Hematopoietic multipotent progenitor cell treated with erythropoietin and hydrocortisone succinate and interleukin-3 and kit ligand, for 4 days (in vitro differentiated cells): ENCODE measurements around the gene VAV1.
A peak's percentile ranks its signal among the peaks of the same experiment; 100 is the strongest.
"Not testable (repeated sequence)": the region's sequence is repeated elsewhere in the genome, so short reads cannot be mapped to it uniquely, and the experiment has no call there.

Source experiments
- DNase-seq: peaks from one replicate; pipeline ENCODE4 v3.0.0-alpha.2; 2015

Gene VAV1

GRCh38 chr19:6761053-6761676 is 11.3 kb upstream of the VAV1 start:
- peak; percentile 67 for DNase-seq

- not testable (repeated sequence) for DNase-seq
These were observed 10.2 kb upstream of the VAV1 start for GRCh38 chr19:6762253-6762797.

DNA sequence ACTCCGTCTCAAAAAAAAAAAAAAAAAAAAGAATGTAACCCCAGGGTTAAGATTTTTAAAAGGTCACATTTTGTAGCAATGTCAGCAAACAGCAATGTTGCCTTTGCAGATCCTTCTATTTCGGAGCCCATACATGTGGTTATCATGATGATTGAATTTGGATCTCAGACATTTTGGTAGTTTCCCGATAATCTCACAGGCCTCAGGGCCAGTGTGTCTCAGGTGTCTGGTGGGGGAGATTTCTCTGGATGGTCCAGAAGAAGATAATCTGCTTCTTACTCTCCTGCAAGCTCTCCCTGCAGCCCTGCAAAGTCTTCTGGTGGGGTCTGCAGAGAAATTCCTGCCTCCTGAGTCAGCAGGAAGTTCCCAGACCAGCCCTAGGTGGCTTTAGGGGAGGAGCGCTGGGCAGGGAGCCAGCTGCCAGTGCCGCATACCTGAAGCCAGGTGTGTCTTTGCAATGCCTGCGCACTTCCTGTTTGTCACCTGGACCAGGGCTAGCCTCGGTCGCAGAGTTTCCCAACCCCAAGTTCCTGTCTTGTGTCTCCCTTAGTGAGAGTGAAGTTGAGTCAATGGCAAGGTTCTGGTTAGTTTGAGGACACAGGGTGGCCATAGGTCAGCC is 6.7 kb upstream of the VAV1 start:
- no peak for DNase-seq

- DNase-seq, result no peak
These were observed 6.0 kb upstream of the VAV1 start for GRCh38 chr19:6766357-6767080.

- DNase-seq, result peak; percentile 55
These were observed 5.5 kb upstream of the VAV1 start for GRCh38 chr19:6767081-6767356.

DNA sequence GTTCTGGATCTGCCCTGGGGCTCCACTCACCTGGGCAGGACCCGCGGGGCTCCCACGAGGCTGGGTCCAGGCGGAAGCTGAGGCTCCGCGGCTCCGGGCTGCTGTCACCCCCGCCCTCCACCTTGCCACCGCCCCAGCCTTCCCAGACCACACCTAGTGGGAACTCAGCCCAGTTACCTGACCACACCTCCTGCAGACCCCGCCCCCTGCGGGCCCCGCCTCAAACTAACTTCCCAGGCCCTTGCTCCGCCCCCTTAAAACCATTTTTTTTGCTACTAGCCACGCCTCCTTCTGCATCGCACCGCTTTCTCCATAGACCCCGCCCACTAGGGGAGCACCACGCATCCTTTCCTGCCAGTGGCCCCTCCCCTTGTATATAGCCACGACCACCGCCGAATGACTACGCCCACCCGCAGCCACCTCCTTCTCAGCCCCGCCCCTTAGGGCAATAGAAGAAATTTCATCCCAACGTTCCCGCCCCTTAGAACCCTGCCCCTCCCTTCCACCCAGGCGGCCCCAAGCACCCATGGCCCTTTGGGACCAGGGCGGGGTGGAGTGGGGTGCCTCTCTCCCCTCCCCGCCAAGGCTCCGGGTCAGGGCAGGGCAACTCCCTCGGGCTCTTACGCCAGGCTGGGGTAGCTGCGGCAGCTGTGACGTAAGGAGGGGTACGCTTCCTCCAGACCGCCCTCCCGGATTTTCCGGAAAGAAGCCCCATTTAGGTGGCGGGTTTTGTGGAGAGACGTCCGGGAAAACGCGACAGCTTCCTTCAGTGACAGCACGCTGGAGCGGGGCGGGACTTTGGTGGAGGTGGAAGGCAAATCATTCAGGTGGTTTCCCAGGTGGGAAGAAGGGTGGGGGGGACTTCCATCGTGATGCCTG is 4.9 kb upstream of the VAV1 start, which contains the start of gene SH2D3A:
Gene SH2D3A, minus strand, starts transcription at position 79 of the 879 bp plus-strand sequence. CDS start 3,687 bp downstream, outside the sequence.
- peak; percentile 98 for DNase-seq

DNA sequence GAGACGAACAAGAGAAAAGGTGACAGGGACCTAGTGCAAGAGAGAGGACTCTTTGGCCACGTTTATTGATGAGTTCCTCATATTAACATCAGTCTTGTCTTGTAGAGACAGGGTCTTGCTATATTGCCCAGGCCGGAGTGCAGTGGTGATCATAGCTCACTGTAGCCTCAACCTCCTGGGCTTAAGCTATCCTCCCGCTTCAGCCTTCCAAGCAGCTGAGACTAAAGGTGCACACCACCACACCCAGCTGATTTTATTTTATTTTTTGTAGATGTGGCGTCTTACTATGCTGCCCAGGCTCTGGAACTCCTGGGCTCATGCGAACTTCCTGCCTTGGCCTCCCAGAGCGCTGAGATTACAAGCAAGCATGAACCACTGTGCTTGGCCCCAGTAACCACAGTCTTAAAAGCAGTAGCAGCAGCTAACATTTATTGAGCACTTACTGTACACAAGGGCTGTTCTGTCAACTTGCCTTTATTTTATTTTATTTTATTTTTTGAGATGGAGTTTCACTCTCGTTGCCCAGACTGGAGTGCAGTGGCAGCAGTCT is 4.2 kb upstream of the VAV1 start:
- no peak for DNase-seq

DNA sequence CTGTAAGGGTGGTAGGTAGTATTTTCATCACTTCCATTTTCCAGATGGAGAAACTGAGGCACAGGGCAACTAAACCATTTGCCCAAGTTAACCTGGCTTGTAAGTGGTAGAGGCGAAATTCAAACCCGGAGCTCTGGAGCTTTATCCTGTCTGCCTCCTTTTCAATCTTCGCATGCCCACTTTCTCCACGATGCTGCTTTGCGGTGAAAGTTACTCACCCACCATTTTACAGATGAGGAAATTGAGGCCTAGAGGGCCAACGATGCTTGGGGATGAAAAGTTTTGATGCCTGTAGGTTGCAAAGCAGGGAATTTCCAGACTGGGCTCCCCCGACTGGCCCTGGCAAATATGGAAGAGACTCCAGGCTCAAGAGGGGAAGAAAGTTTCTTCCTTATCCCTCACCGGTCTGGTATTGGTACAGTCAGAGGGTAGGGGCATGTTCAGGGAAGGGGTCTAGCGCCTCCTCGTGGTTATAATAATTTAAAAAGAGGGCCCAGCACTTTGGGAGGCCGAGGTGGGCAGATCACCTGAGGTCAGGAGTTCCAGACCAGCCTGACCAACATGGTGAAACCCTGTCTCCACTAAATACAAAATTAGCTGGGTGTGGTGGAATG is 3.4 kb upstream of the VAV1 start:
- peak; percentile 58 for DNase-seq

- not testable (repeated sequence) for DNase-seq
These were observed 870 bp upstream of the VAV1 start for GRCh38 chr19:6771648-6772027.

- DNase-seq, result no peak
These were observed 386 bp downstream of the VAV1 start for GRCh38 chr19:6772866-6773322.

DNA sequence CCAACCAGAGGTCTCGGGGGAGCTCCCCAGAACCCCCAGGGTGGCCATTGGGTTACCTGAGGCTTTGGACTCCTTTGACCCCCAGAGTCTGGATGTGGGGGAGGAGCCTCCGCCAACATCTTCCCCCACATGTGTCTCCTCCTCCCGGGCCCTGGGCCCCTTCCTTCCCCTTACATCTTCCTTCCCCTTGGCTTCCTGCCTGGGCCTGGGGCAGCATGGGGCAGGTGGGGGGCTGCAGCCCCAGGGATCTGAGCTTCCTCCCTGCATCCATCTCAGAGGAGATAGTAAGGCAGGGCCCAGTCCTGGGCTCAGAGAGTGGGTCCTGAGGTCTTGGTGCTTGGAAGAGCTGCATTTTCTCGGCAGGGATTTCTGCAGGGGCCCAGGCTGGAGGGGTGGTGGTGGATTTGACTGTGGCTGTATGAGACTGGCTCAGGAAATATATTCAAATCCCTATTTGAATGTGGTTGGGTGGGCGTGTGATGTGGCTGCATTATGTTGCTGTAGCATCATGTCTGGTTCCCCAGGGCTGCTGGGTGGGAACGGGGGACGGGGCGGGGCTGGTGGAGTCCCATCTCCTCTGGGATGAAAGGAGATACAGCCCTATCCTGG is 919 bp downstream of the VAV1 start:
- peak; percentile 80 for DNase-seq

GRCh38 chr19:6774821-6775707 is 2.6 kb downstream of the VAV1 start:
- DNase-seq, result peak; percentile 80

DNA sequence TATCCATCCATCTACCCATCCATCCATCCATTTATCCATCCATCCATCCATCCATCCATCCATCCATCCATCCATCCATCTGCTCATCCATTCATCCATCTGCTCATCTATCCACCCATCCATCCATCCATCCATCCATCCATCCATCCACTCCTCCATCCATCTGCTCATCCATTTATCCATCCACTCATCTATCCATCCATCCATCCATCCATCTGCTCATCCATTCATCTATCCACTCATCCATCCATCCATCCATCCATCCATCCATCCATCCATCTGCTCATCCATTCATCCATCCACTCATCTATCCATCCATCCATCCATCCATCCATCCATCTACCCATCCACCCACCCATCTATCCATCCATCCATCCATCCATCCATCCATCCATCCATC is 3.5 kb downstream of the VAV1 start:
- not testable (repeated sequence) for DNase-seq

- DNase-seq, result no peak
These were observed 4.5 kb downstream of the VAV1 start for GRCh38 chr19:6776999-6777398.

- DNase-seq, result no peak
These were observed 4.9 kb downstream of the VAV1 start for GRCh38 chr19:6777434-6777833.

GRCh38 chr19:6778386-6778785 is 5.9 kb downstream of the VAV1 start:
- peak; percentile 71 for DNase-seq

- DNase-seq, result peak; percentile 43
These were observed 6.7 kb downstream of the VAV1 start for GRCh38 chr19:6779206-6779605.

GRCh38 chr19:6787393-6787792 is 14.9 kb downstream of the VAV1 start:
- no peak for DNase-seq

GRCh38 chr19:6788896-6789295 is 16.4 kb downstream of the VAV1 start:
- DNase-seq, result no peak
